K562 (cell line): Measurements from ENCODE around the gene SLC38A1. TPM values are rescaled to one million over a fixed set of nuclear protein-coding genes. Genes with fewer than 3 reads are reported as not detected.
A peak's percentile ranks its signal among the peaks of the same experiment; 100 is the strongest.

ENCODE experiments used
- ATF7 ChIP-seq: fragments of 450-650 bp; IDR thresholded peaks from 2 replicates; pipeline ENCODE4 v1.7.1; 2014; ENCODE audit warnings: mild to moderate bottlenecking, moderate library complexity
- EHMT2 ChIP-seq: fragments of 450-650 bp; IDR thresholded peaks from 2 replicates; pipeline ENCODE4 v1.6.1; 2018; ENCODE audit warnings: antibody characterized with exemption
- NFIC ChIP-seq: fragments of 450-650 bp; IDR thresholded peaks from 2 replicates; pipeline ENCODE4 v1.6.1; 2017; ENCODE audit warnings: mild to moderate bottlenecking, inconsistent platforms
- PHTF2 ChIP-seq: fragments of 250-450 bp; sonication (Bioruptor Pico); IDR thresholded peaks from 2 replicates; pipeline ENCODE4 v1.5.0; 2021; ENCODE audit warnings: mild to moderate bottlenecking
- ZNF444 ChIP-seq: fragments of 250-450 bp; sonication (Bioruptor Pico); IDR thresholded peaks from 2 replicates; pipeline ENCODE4 v1.4.0; 2020; ENCODE audit warnings: mild to moderate bottlenecking, moderate library complexity
- polyA plus RNA-seq, 8 experiments: library from polyadenylated mRNA; depleted of rRNA in 4 of 8; stranded (reverse) in 5 of 8; unstranded in 3 of 8; fragments of >200 nt; fragmentation: Nextera tagmentation in 2 of 8; fragmentation: Illumina TruSeq in 1 of 8; extraction: Ambion mirVana in 2 of 8; extraction: Trizol in 1 of 8; gene quantifications; 2 replicates each; pipeline versions ENCODE4 v1.2.1 to v1.2.3, GENCODE V29; 2011 to 2014; ENCODE audit warnings: inconsistent platforms in 1 of 8, missing spikeins in 1 of 8
- total RNA-seq, 7 experiments: library from RNA; depleted of rRNA in 6 of 7; stranded (reverse); fragments of >200 nt in 6 of 7; fragmentation: Illumina TruSeq in 2 of 7; extraction: Trizol in 2 of 7; gene quantifications; 2 replicates each; pipeline versions ENCODE4 v1.2.1 to v1.2.3, GENCODE V29; 2011 to 2021; ENCODE audit warnings: low replicate concordance in 1 of 7
- TF ChIP-seq, protein P1 (sequence below): fragments of 450-650 bp; formaldehyde crosslinking; IDR thresholded peaks from 2 replicates; pipeline ENCODE4 v1.4.0; 2022; ENCODE audit warnings: mild to moderate bottlenecking, moderate library complexity
- TF ChIP-seq, protein P2 (sequence below): fragments of 250-450 bp; sonication (Bioruptor Pico); IDR thresholded peaks from 2 replicates; pipeline ENCODE4 v1.5.0; 2022; ENCODE audit warnings: mild to moderate bottlenecking
- TF ChIP-seq, protein P3 (sequence below): sonication (generic); formaldehyde crosslinking; IDR thresholded peaks from 2 replicates; pipeline ENCODE4 v1.8.1; 2023; ENCODE audit warnings: mild to moderate bottlenecking, missing genetic modification reagents
- TF ChIP-seq, protein P4 (sequence below): fragments of 200-400 bp; formaldehyde crosslinking; IDR thresholded peaks from 2 replicates; pipeline ENCODE4 v1.6.1; 2017; ENCODE audit warnings: mild to moderate bottlenecking, low read depth, low read length, moderate library complexity
- TF ChIP-seq, protein P5 (sequence below): fragments of 450-650 bp; formaldehyde crosslinking; IDR thresholded peaks from 2 replicates; pipeline ENCODE4 v1.4.0; 2020; ENCODE audit warnings: mild to moderate bottlenecking, moderate library complexity
- TF ChIP-seq, protein P6 (sequence below): sonication (generic); formaldehyde crosslinking; IDR thresholded peaks from 2 replicates; pipeline ENCODE4 v1.8.0; 2022; ENCODE audit warnings: mild to moderate bottlenecking, missing genetic modification reagents
- TF ChIP-seq, protein P7 (sequence below), 2 experiments: fragments of 250-450 bp in 1 of 2; fragments of 450-650 bp in 1 of 2; sonication (Bioruptor Pico) in 1 of 2; IDR thresholded peaks; 2 replicates each; pipeline versions ENCODE4 v1.6.1 to v1.8.0; 2016 to 2021; ENCODE audit warnings: mild to moderate bottlenecking in 2 of 2, moderate library complexity in 2 of 2, missing compliant biosample characterization in 1 of 2, missing genetic modification characterization in 1 of 2

The SLC38A1 gene
- total and polyA plus RNA-seq, 9 of the 15 experiments (the other 6 are each of a cell fraction or from before 2014, with no cell fraction given) = 51.9 to 112 (median 75.0) TPM

DNA sequence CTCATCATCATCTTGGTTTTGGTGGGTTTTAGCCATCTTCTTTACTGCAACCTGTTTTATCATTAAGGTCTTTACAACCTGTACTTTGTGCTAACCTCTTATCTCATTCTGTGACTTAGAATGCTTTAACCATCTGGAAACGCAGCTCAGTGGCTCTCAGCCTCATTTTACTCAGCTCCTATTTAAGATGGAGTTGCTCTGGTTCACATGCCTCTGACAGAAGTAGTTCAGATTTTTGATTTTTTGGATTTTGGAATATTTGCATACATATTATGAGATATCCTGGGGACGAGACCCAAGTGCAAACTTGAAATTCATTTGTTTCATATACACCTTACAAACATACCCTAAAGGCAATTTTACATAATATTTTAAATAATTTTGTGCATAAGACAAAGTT, 10.7 kb downstream of the SLC38A1 start (continued):
- TF ChIP-seq, protein P1, sequence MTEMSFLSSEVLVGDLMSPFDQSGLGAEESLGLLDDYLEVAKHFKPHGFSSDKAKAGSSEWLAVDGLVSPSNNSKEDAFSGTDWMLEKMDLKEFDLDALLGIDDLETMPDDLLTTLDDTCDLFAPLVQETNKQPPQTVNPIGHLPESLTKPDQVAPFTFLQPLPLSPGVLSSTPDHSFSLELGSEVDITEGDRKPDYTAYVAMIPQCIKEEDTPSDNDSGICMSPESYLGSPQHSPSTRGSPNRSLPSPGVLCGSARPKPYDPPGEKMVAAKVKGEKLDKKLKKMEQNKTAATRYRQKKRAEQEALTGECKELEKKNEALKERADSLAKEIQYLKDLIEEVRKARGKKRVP (CRISPR knock-in tag) = no peak
- no peak for TF ChIP-seq NFIC
- TF ChIP-seq, protein P2, sequence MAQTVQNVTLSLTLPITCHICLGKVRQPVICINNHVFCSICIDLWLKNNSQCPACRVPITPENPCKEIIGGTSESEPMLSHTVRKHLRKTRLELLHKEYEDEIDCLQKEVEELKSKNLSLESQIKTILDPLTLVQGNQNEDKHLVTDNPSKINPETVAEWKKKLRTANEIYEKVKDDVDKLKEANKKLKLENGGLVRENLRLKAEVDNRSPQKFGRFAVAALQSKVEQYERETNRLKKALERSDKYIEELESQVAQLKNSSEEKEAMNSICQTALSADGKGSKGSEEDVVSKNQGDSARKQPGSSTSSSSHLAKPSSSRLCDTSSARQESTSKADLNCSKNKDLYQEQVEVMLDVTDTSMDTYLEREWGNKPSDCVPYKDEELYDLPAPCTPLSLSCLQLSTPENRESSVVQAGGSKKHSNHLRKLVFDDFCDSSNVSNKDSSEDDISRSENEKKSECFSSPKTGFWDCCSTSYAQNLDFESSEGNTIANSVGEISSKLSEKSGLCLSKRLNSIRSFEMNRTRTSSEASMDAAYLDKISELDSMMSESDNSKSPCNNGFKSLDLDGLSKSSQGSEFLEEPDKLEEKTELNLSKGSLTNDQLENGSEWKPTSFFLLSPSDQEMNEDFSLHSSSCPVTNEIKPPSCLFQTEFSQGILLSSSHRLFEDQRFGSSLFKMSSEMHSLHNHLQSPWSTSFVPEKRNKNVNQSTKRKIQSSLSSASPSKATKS (CRISPR knock-in tag) = no peak
- TF ChIP-seq, protein P3, sequence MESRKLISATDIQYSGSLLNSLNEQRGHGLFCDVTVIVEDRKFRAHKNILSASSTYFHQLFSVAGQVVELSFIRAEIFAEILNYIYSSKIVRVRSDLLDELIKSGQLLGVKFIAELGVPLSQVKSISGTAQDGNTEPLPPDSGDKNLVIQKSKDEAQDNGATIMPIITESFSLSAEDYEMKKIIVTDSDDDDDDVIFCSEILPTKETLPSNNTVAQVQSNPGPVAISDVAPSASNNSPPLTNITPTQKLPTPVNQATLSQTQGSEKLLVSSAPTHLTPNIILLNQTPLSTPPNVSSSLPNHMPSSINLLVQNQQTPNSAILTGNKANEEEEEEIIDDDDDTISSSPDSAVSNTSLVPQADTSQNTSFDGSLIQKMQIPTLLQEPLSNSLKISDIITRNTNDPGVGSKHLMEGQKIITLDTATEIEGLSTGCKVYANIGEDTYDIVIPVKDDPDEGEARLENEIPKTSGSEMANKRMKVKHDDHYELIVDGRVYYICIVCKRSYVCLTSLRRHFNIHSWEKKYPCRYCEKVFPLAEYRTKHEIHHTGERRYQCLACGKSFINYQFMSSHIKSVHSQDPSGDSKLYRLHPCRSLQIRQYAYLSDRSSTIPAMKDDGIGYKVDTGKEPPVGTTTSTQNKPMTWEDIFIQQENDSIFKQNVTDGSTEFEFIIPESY = no peak
- no peak for TF ChIP-seq ATF7
- no peak for TF ChIP-seq EHMT2
- TF ChIP-seq PHTF2 (CRISPR knock-in tag) = no peak
- TF ChIP-seq, protein P4, sequence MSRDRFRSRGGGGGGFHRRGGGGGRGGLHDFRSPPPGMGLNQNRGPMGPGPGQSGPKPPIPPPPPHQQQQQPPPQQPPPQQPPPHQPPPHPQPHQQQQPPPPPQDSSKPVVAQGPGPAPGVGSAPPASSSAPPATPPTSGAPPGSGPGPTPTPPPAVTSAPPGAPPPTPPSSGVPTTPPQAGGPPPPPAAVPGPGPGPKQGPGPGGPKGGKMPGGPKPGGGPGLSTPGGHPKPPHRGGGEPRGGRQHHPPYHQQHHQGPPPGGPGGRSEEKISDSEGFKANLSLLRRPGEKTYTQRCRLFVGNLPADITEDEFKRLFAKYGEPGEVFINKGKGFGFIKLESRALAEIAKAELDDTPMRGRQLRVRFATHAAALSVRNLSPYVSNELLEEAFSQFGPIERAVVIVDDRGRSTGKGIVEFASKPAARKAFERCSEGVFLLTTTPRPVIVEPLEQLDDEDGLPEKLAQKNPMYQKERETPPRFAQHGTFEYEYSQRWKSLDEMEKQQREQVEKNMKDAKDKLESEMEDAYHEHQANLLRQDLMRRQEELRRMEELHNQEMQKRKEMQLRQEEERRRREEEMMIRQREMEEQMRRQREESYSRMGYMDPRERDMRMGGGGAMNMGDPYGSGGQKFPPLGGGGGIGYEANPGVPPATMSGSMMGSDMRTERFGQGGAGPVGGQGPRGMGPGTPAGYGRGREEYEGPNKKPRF = no peak
- TF ChIP-seq, protein P5, sequence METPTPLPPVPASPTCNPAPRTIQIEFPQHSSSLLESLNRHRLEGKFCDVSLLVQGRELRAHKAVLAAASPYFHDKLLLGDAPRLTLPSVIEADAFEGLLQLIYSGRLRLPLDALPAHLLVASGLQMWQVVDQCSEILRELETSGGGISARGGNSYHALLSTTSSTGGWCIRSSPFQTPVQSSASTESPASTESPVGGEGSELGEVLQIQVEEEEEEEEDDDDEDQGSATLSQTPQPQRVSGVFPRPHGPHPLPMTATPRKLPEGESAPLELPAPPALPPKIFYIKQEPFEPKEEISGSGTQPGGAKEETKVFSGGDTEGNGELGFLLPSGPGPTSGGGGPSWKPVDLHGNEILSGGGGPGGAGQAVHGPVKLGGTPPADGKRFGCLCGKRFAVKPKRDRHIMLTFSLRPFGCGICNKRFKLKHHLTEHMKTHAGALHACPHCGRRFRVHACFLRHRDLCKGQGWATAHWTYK = peak; percentile 56; the same call in 1 of the 2 replicates
- no peak for TF ChIP-seq ZNF444
- TF ChIP-seq, protein P6, sequence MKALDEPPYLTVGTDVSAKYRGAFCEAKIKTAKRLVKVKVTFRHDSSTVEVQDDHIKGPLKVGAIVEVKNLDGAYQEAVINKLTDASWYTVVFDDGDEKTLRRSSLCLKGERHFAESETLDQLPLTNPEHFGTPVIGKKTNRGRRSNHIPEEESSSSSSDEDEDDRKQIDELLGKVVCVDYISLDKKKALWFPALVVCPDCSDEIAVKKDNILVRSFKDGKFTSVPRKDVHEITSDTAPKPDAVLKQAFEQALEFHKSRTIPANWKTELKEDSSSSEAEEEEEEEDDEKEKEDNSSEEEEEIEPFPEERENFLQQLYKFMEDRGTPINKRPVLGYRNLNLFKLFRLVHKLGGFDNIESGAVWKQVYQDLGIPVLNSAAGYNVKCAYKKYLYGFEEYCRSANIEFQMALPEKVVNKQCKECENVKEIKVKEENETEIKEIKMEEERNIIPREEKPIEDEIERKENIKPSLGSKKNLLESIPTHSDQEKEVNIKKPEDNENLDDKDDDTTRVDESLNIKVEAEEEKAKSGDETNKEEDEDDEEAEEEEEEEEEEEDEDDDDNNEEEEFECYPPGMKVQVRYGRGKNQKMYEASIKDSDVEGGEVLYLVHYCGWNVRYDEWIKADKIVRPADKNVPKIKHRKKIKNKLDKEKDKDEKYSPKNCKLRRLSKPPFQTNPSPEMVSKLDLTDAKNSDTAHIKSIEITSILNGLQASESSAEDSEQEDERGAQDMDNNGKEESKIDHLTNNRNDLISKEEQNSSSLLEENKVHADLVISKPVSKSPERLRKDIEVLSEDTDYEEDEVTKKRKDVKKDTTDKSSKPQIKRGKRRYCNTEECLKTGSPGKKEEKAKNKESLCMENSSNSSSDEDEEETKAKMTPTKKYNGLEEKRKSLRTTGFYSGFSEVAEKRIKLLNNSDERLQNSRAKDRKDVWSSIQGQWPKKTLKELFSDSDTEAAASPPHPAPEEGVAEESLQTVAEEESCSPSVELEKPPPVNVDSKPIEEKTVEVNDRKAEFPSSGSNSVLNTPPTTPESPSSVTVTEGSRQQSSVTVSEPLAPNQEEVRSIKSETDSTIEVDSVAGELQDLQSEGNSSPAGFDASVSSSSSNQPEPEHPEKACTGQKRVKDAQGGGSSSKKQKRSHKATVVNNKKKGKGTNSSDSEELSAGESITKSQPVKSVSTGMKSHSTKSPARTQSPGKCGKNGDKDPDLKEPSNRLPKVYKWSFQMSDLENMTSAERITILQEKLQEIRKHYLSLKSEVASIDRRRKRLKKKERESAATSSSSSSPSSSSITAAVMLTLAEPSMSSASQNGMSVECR (CRISPR knock-in tag) = no peak
- TF ChIP-seq, protein P7, sequence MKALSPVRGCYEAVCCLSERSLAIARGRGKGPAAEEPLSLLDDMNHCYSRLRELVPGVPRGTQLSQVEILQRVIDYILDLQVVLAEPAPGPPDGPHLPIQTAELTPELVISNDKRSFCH (CRISPR knock-in tag; IDR thresholded peaks at IDR 0.05) = 0 out of 2 replicates have a peak, but pooled peaks have one; percentile 57
- TF ChIP-seq, protein P7 (tag; IDR thresholded peaks at IDR 0.05) = no peak
